GM12891 (cell line): ENCODE measurements around the gene KPNB1.
"Not testable (repeated sequence)": the region's sequence is repeated elsewhere in the genome, so short reads cannot be mapped to it uniquely, and the experiment has no call there.

Experiments
- DNase-seq: peaks from one replicate; pipeline ENCODE4 v3.0.0; 2011; ENCODE audit warnings: low spot score; ENCODE audit not compliant: insufficient read length
- FAIRE-seq: peaks from 2 replicates; lab custom pipeline; 2011; peaks lifted over from hg19 to GRCh38; lab: Jason Lieb, UNC
- PAX5 ChIP-seq: IDR thresholded peaks from 2 replicates; pipeline ENCODE4 v1.6.1; 2011; ENCODE audit warnings: low read length, moderate library complexity, mild to moderate bottlenecking; ENCODE audit not compliant: insufficient read depth, severe bottlenecking
- POLR2A ChIP-seq: IDR thresholded peaks from 2 replicates; pipeline ENCODE4 v1.6.1; 2011; ENCODE audit warnings: low read depth, low read length, control low read depth
- POLR2AphosphoS5 ChIP-seq: IDR thresholded peaks from 2 replicates; pipeline ENCODE4 v1.6.1; 2011; ENCODE audit warnings: low read depth, low read length, control low read depth
- POU2F2 ChIP-seq: IDR thresholded peaks from 2 replicates; pipeline ENCODE4 v1.6.1; 2011; ENCODE audit warnings: low read depth, mild to moderate bottlenecking, control low read depth, low read length, moderate library complexity
- SPI1 ChIP-seq: IDR thresholded peaks from 2 replicates; pipeline ENCODE4 v1.6.1; 2011; ENCODE audit warnings: low read depth, low read length, control low read depth
- TAF1 ChIP-seq: IDR thresholded peaks from 2 replicates; pipeline ENCODE4 v1.6.1; 2011; ENCODE audit warnings: low read depth, low read length, control low read depth

Gene KPNB1

DNA sequence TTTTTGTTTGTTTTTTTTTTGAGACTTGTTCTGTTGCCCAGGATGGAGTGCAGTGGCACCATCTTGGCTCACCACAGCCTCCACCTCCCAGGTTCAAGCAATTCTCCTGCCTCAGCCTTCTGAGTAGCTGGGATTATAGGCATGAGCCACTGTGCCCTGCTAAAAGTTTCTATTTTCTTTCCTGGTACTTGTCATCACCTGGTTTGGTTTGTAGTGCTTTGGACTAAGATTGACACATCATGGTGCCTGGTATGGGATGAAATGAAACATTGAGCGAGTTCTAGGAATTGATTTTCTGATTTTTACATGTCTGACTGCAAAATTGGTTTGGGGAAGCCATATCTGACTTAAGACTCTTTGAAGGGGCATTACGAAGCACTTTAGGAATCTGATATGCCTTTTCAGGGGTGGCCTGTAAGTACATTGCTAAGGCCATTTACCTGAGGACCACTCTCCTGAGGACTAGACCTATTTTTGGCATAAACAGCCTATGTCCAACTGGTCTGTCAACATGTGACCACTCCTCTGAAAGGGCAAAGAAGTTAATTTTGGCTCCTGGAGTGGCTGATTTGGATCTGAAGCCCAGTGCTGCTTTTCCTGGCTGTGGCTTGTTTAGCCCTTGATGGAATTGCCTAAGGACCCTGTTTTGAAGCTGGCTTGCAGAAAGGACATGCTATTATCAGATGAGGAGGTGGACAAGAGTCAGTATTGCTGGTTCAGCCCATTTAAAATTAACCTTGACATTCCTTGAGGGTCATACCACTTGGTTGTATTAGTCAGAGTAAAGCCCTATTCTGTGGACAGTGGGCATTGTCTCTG, 25.9 kb downstream of the KPNB1 start:
- DNase-seq (no peak), FAIRE-seq (no peak)
- TF ChIP-seq SPI1: no peak
- no peak for TF ChIP-seq POLR2A
- TF ChIP-seq POLR2AphosphoS5: no peak
- no peak for TF ChIP-seq PAX5
- no peak for TF ChIP-seq POU2F2
- no peak for TF ChIP-seq TAF1

DNA sequence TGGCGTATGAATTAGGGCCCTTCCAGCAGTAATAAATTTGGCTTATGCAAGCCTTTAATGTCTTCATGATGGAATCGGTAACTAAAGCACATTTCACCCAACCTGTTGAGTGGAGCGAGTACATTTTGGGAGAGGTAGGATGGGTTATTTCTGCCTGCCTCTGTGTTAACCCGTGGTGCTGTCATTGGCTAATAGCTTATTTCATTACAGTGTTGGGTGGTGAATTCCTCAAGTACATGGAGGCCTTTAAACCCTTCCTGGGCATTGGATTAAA, 26.4 kb downstream of the KPNB1 start:
- TF ChIP-seq POLR2A (no peak), SPI1 (no peak), PAX5 (no peak), TAF1 (no peak)
- FAIRE-seq: no peak
- DNase-seq: no peak

DNA sequence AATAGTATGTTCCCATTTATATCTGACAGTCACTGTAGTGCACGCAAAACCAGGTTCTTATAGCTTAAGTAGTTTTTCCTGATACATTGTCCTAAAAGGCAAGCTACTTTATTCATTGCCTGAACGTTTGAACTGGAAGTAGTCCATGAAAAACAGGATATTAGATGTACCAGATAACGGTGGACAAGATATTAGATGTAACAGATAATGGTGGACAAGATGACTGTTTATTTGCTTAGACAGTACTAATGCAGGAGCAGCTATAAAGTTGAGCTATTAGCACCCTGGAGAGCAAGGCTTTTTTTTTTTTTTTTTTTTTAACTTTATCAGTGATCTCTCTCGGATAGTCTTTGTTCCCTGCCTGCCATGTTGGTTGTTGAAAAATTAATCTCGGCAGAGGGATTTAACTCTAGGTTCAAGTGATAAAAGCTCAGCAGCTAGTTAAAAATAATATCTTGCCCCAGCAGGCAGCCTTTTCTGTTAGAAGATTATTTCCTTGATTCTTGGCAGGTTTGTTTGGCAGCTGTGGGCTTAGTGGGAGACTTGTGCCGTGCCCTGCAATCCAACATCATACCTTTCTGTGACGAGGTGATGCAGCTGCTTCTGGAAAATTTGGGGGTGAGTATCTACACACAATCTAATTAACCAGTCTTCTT, 26.9 kb downstream of the KPNB1 start:
- no peak for DNase-seq
- no peak for TF ChIP-seq TAF1
- TF ChIP-seq PAX5: no peak
- no peak for TF ChIP-seq POLR2AphosphoS5
- no peak for TF ChIP-seq POLR2A
- TF ChIP-seq SPI1: no peak
- FAIRE-seq: no peak

DNA sequence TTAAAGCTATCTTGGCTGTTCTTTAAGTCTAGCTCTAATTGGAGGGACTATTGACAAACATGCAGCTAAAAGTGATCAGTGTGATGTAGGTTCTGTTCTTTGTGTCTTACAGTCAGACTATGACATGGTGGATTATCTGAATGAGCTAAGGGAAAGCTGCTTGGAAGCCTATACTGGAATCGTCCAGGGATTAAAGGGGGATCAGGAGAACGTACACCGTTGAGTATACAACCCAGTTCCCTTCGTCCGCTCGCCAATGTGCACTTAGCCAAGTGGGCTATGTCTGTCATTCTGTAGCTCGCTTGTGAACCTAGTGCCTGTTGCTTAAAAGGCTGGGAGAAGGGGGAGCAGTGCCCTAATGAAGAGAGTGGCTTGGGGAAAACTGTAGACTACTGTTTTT, 28.5 kb downstream of the KPNB1 start:
- TF ChIP-seq PAX5 (no peak), TAF1 (no peak), POU2F2 (no peak), POLR2A (no peak), POLR2AphosphoS5 (peak; percentile 48; the same call in 1 of the 2 replicates)
- FAIRE-seq (no peak), DNase-seq (no peak)

DNA sequence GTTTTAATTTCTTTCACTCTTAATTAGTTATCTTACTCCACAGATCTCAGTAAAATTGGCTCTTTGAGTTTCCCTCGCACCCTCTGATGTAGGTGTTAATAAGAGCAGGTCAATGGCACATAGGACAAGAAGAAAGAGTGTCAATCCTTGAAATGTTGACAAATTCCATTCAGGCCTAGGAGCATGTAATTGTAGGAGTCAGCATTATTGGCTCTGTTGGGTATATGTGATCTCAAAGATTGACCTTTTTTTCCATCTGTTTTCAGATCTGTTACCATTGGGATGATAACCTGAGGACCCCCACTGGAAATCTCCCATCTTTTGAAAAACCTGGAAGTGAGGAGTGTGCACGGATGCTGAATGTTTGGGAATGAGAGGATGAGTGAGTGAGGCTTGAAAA, 32.4 kb downstream of the KPNB1 start:
- TF ChIP-seq POU2F2 (no peak), POLR2A (no peak), PAX5 (no peak), TAF1 (no peak), SPI1 (no peak)
- FAIRE-seq: no peak

DNA sequence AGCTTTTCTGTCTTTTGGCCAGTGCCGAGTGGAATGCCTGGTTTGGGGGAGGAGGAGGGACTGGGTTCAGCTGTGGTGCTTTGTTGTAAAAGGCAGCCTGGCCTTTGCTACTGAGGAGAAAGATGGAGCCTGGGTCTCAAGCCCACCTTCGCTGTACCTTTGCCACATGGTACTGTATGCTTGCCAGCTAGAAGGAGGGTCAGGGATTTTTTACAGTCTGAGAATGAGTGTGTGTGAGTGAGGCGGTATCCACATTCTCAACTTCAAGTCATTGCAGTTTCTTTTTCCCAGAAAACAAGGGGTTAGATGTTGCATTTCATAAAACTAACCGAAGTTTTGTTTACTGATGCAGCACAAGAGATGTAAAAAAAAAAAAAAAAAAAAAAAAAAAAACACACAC, 33.0 kb downstream of the KPNB1 start:
- not testable (repeated sequence) for FAIRE-seq, DNase-seq

More for the DNA sequence above, 32.4 kb downstream of the KPNB1 start:
- no peak for DNase-seq

DNA sequence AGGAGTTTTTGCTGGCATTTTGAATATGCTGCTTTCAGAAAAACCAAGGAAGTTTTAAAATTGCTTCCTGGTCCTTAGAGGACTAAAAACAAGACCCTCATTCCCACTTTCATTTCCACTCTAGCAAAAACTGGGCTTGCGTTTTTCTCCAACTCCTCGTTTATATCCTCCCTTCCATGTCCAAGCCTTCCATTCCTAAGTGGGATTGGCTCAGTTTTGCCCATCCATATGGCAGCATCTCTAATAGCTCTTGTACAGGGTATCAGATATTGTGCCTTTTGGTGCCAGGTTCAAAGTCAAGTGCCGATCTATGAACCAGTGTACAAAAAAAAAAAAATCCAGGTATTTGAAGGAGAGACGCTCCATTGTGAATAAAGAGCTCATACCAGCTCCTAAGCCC, 34.3 kb downstream of the KPNB1 start:
- FAIRE-seq: no peak
- TF ChIP-seq POLR2AphosphoS5: peak; percentile 48; the same call in 1 of the 2 replicates
- peak; percentile 67 for TF ChIP-seq POLR2A
- TF ChIP-seq PAX5: no peak
- no peak for DNase-seq

DNA sequence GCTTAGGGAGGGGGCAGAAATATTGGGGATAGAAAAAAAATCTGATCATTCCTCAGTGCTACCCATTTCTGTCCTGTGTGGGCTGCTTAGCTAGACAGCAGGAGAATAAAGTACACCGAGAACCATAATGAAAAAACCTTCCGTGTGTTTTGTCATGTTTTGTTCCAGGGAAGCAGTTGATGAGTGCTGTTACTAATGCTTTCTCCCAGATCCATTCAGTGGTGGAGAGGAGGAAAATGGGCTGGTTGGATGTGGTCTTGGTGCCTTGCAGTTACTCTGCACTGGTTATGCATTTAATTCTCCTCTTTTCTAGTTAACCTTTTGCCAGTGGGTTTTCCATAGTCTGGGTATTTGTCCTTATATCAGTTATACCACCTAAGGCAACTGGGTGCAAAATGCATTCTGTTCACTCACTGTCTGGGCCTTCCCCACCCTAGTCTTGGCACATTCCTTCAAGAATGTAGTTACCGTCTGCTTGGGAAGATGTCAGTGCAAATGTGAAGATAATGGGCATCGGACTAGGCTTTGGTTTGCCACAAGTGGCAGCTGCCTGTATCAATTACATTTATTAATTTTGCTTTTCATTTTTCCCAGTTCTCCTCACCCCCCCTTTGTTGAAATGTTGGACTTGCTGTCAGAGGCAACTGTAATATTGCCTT, 34.9 kb downstream of the KPNB1 start:
- TF ChIP-seq POU2F2: 0 out of 2 replicates have a peak, but pooled peaks have one; percentile 3
- TF ChIP-seq PAX5: no peak
- TF ChIP-seq POLR2AphosphoS5: peak; percentile 65
- no peak for TF ChIP-seq SPI1
- 0 out of 2 replicates have a peak, but pooled peaks have one; percentile 16 for TF ChIP-seq POLR2A
- TF ChIP-seq TAF1: no peak
- DNase-seq: no peak
- FAIRE-seq: no peak

DNA sequence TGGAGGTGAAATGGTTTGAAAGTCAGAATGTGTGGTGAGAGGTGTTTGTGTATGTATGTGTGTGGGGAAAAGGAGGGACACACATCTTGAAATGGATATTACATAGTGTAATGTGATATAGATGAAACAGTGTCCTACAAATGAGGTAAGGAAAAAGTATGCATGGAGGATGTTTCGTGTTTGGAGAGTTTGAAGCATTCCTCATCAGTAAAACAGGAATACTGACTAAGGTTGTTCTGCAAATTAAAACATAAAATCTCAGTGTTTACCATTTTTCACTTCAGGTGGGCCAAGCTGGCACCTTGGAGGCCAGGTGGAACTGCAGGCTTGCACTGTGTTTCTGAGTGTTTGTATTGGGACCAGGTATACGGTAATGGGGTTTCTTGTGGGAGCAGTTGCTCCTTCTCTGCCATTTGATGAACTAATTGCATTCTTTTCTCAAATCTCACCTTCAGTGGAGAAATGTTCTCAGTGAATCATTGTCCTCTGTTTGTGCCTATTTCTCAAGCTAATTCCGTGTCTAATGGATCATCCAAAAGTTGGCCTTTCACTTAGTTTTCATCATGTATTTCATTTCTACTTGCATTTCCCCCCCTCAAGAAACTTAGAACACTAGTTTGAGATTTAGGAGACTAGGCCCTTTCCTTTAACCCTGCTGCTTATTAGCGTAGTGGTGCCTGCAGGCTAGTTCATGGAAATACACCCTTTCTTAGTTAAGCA, 36.0 kb downstream of the KPNB1 start:
- FAIRE-seq: no peak
- TF ChIP-seq PAX5 (no peak), POLR2AphosphoS5 (no peak)
- DNase-seq: no peak

DNA sequence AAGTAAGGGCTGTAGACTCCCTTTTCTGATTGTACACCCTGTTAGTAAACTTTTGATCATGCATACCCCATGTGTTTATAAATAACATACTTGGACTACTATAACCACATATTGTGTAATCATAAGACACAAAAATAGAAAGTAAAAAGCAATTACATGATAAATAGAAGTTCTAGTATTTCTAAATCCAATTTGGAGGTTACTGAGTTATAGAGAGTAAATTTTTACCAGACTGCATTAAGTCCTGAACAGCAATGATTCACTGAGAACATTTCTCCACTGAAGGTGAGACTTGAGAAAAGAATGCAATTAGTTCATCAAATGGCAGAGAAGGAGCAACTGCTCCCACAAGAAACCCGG, 36.5 kb downstream of the KPNB1 start:
- no peak for DNase-seq
- no peak for FAIRE-seq
- TF ChIP-seq POU2F2 (no peak), POLR2A (no peak), POLR2AphosphoS5 (no peak), PAX5 (no peak), SPI1 (no peak), TAF1 (no peak)
